ENCODE results near the gene RC3H1. TPM values are rescaled to one million over a fixed set of nuclear protein-coding genes. Genes with fewer than 3 reads are reported as not detected.

Gene RC3H1
- total RNA-seq, 1 experiment from 2014 or later = 29.2 TPM

DNA sequence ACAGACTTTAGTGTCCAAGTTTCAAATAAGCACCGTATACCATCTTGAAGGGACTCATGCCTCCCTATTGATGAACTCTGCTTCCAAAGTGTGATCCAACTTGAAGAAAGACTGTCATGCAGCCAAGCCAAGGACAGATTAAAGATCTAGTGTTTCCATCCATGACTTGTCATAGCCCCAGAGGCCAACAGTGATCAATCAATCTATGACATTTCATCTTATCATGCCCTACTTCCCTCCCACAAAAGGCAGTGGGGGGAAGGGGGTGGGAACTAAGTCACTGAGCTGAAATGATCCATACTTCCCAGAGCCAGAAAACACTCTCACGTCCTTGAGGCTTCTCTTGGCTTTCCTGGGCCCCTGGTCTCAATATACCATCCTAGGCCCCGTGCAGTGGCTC is 109.0 kb downstream of the RC3H1 start:
- H3K4me3 ChIP-seq (ENCODE audit: low read depth, low read length) = no peak overlapping the region
- ChIA-PET CTCF (no interaction called here), POLR2A (no interaction called here)
- Mint-ChIP-seq H3K4me1 (ENCODE audit: low read depth, unreplicated experiment) (peaks cover 10% of the 10 kb centered on the region), H3K36me3 (ENCODE audit: insufficient read depth, unreplicated experiment) (no peaks in the 10 kb centered on the region), H3K4me3 (ENCODE audit: unreplicated experiment) (no peak overlapping the region), H3K27me3 (ENCODE audit: insufficient read depth, unreplicated experiment) (no peaks in the 10 kb centered on the region), H3K27ac (ENCODE audit: unreplicated experiment) (no peak overlapping the region), H3K9me3 (ENCODE audit: unreplicated experiment) (no peaks in the 10 kb centered on the region)
- DNase-seq = no peak
- BruUV-seq (replicated peaks) = no TSS peak
- no peaks in the 10 kb centered on the region for H3K9me3 ChIP-seq
- H3K27me3 ChIP-seq (replicated peaks; ENCODE audit: control insufficient read depth, insufficient read depth, low read length) = no peaks in the 10 kb centered on the region
- no peaks in the 10 kb centered on the region for H3K36me3 ChIP-seq (ENCODE audit: control insufficient read depth, insufficient read depth, low read length)
- intact Hi-C loops (cut with micrococcal nuclease; ENCODE audit: unreplicated experiment) = loop anchor here (10.0 kb wide), 1 partner anchor 488 kb away; no protein-coding TSS in a partner anchor
- 0 out of 2 replicates have a peak, but pooled peaks cover 7% of the 10 kb centered on the region for H3K4me1 ChIP-seq
- TF ChIP-seq, protein P1, sequence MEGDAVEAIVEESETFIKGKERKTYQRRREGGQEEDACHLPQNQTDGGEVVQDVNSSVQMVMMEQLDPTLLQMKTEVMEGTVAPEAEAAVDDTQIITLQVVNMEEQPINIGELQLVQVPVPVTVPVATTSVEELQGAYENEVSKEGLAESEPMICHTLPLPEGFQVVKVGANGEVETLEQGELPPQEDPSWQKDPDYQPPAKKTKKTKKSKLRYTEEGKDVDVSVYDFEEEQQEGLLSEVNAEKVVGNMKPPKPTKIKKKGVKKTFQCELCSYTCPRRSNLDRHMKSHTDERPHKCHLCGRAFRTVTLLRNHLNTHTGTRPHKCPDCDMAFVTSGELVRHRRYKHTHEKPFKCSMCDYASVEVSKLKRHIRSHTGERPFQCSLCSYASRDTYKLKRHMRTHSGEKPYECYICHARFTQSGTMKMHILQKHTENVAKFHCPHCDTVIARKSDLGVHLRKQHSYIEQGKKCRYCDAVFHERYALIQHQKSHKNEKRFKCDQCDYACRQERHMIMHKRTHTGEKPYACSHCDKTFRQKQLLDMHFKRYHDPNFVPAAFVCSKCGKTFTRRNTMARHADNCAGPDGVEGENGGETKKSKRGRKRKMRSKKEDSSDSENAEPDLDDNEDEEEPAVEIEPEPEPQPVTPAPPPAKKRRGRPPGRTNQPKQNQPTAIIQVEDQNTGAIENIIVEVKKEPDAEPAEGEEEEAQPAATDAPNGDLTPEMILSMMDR (IDR thresholded peaks at IDR 0.05; ENCODE audit: insufficient read depth in 1 of 2, low read depth in 1 of 2, low read length in 1 of 2, severe bottlenecking in 1 of 2, unreplicated experiment in 1 of 2) = no peak

DNA sequence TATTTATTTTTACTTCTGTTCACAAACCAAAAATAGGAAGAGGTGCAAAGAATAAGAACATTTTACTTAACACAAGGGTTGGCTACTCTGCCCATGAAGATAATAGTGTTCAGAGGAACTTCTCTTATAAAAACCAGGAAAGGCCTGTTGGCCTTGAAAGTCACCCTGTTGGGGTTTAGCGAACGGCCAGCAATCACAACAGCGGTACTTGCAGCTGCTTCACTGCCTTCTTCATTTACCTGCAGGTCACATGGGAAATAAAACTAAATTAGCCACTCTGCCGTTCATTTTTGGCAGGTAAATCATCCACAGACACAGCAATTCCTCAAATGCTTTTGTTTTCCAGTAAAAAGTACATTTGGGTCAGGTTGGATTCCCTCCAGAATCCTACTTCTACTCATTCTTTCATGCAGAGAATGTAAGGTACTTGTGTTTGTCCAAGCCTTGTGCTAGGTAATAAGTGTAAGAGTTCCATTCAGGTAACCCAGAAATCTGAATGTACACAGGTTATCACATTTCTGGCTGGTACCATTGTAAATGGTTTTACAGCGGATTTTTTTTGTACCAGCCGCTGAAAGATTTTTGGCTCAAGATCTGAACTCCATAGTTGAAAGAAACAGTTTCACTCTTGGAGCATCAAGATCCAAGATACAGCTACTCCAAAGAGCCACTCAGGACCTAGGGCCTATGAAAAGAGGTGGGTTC is 118.2 kb downstream of the RC3H1 start:
- no TSS peak for BruUV-seq (replicated peaks)
- TF ChIP-seq, protein P1 (IDR thresholded peaks at IDR 0.05; ENCODE audit: insufficient read depth in 1 of 2, low read depth in 1 of 2, low read length in 1 of 2, severe bottlenecking in 1 of 2, unreplicated experiment in 1 of 2) = no peak
- Mint-ChIP-seq H3K4me3 (ENCODE audit: unreplicated experiment) (no peak overlapping the region), H3K9me3 (ENCODE audit: unreplicated experiment) (no peaks in the 10 kb centered on the region), H3K27ac (ENCODE audit: unreplicated experiment) (no peak overlapping the region), H3K27me3 (ENCODE audit: insufficient read depth, unreplicated experiment) (no peaks in the 10 kb centered on the region), H3K4me1 (ENCODE audit: low read depth, unreplicated experiment) (no peaks in the 10 kb centered on the region), H3K36me3 (ENCODE audit: insufficient read depth, unreplicated experiment) (no peaks in the 10 kb centered on the region)
- ChIA-PET CTCF (no interaction called here), POLR2A (no interaction called here)
- H3K36me3 ChIP-seq (ENCODE audit: control insufficient read depth, insufficient read depth, low read length) = no peaks in the 10 kb centered on the region
- intact Hi-C loops (cut with micrococcal nuclease; ENCODE audit: unreplicated experiment) = no loop called here
- DNase-seq = no peak
- H3K27me3 ChIP-seq (replicated peaks; ENCODE audit: control insufficient read depth, insufficient read depth, low read length) = no peaks in the 10 kb centered on the region
- no peaks in the 10 kb centered on the region for H3K4me1 ChIP-seq
- no peaks in the 10 kb centered on the region for H3K9me3 ChIP-seq
- H3K4me3 ChIP-seq (ENCODE audit: low read depth, low read length) = no peak overlapping the region

DNA sequence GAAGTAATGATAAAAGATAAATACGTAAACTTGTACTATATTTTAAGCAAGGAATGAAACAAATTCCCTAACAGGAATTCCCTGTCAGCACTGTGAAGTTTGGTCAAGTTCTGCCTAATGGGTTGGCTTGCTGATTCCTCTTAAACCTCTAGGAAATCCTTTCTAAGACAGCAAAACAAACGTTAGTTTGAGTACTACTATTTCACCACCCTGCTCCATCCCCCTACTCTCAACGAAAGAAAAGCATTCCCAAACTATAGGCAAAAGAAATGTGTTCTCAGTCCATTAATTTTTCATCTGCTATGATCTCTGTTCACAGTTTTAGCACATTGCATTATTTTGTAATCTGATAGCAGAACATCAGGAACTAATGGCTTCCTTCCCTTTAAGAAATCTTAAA is 121.2 kb downstream of the RC3H1 start:
- ChIA-PET POLR2A (no interaction called here), CTCF (no interaction called here)
- BruUV-seq (replicated peaks) = no TSS peak
- no peaks in the 10 kb centered on the region for H3K9me3 Mint-ChIP-seq (ENCODE audit: unreplicated experiment)
- no peaks in the 10 kb centered on the region for H3K4me1 Mint-ChIP-seq (ENCODE audit: low read depth, unreplicated experiment)
- H3K36me3 Mint-ChIP-seq (ENCODE audit: insufficient read depth, unreplicated experiment) = no peaks in the 10 kb centered on the region
- H3K27me3 Mint-ChIP-seq (ENCODE audit: insufficient read depth, unreplicated experiment) = no peaks in the 10 kb centered on the region
- no peak overlapping the region for H3K4me3 Mint-ChIP-seq (ENCODE audit: unreplicated experiment)
- no peak overlapping the region for H3K27ac Mint-ChIP-seq (ENCODE audit: unreplicated experiment)
- no peak overlapping the region for H3K4me3 ChIP-seq (ENCODE audit: low read depth, low read length)
- H3K9me3 ChIP-seq = no peaks in the 10 kb centered on the region
- no peaks in the 10 kb centered on the region for H3K36me3 ChIP-seq (ENCODE audit: control insufficient read depth, insufficient read depth, low read length)
- H3K27me3 ChIP-seq (replicated peaks; ENCODE audit: control insufficient read depth, insufficient read depth, low read length) = no peaks in the 10 kb centered on the region
- TF ChIP-seq, protein P1 (IDR thresholded peaks at IDR 0.05; ENCODE audit: insufficient read depth in 1 of 2, low read depth in 1 of 2, low read length in 1 of 2, severe bottlenecking in 1 of 2, unreplicated experiment in 1 of 2) = no peak
- intact Hi-C loops (cut with micrococcal nuclease; ENCODE audit: unreplicated experiment) = no loop called here
- no peak for DNase-seq
- H3K4me1 ChIP-seq = no peaks in the 10 kb centered on the region
